ENCODE measurements around the gene SOX4.

DNA sequence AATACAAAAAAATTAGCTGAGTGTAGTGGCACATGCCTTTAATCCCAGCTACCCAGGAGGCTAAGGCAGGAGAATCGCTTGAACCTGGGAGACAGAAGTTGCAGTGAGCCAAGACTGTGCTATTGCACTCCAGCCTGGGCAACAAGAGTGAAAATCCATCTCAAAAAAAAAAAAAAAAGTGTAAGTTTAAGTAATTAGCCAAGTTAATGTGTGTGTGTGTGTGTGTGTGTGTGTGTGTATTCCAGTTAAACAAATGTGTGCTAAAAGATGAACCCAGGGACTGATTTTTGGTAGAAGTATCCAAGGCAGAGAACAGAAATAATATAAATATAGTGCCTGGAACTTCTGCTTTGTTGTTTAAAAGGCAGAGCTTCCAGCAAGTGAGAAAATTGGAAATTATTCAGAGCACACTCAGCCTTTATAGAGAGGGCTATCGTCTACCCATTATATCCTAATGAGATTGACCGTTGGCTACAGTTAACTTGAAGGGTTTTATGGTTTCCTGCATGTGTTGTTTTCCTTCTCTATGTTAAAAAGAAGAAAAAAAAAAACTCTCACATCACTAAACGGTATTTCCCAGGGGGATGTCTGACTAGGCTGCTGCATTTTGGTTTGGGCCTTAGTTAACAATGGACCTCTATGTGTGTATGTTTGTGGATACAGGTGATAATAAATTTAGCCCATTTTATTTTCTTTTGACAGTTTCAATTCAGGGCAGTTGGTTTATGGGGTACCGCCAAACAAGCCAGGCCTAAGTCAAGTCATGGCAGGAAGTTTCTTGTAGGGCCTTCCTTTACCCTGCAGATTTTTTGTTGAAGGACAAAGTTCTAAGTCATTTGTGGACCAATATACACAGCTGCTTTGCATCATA, 9.8 kb downstream of the SOX4 start:
- TF ChIP-seq, protein P1, sequence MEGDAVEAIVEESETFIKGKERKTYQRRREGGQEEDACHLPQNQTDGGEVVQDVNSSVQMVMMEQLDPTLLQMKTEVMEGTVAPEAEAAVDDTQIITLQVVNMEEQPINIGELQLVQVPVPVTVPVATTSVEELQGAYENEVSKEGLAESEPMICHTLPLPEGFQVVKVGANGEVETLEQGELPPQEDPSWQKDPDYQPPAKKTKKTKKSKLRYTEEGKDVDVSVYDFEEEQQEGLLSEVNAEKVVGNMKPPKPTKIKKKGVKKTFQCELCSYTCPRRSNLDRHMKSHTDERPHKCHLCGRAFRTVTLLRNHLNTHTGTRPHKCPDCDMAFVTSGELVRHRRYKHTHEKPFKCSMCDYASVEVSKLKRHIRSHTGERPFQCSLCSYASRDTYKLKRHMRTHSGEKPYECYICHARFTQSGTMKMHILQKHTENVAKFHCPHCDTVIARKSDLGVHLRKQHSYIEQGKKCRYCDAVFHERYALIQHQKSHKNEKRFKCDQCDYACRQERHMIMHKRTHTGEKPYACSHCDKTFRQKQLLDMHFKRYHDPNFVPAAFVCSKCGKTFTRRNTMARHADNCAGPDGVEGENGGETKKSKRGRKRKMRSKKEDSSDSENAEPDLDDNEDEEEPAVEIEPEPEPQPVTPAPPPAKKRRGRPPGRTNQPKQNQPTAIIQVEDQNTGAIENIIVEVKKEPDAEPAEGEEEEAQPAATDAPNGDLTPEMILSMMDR (conservative IDR thresholded peaks at IDR 0.05 in 1 of 2, IDR thresholded peaks at IDR 0.05 in 1 of 2; ENCODE audit: low read depth in 1 of 2, low read length in 2 of 2), result no peak
- TF ChIP-seq EZH2 (IDR thresholded peaks at IDR 0.05; ENCODE audit: low read length, missing control alignments), result no peak

All from fibroblast of lung (primary cell).